Prostate gland (tissue), 2 donors: ENCODE results near the gene ARHGAP26. TPM values are rescaled to one million over a fixed set of nuclear protein-coding genes. Genes with fewer than 3 reads are reported as not detected.
A peak's percentile ranks its signal among the peaks of the same experiment; 100 is the strongest.

Experiments
- DNase-seq: peaks from one replicate; pipeline ENCODE4 v3.0.0-alpha.2; 2019; ENCODE audit warnings: low spot score
- H3K27ac ChIP-seq, 2 donors: fragments of 200-600 bp; sonication (generic); 2 replicates each; pipeline ENCODE4 v1.5.1; 2017 to 2019
- H3K27me3 ChIP-seq: fragments of 200-600 bp; sonication (generic); replicated peaks from 2 replicates; pipeline ENCODE4 v1.5.1; 2019; ENCODE audit not compliant: insufficient read depth
- H3K36me3 ChIP-seq, 2 donors: fragments of 200-600 bp; sonication (generic); 1 replicate in 1 of 2; 2 replicates in 1 of 2; pipeline versions ENCODE4 v1.5.1 to v1.8.1; 2017 to 2019
- H3K4me1 ChIP-seq: fragments of 200-600 bp; sonication (generic); replicated peaks from 2 replicates; pipeline ENCODE4 v1.5.1; 2019
- H3K4me3 ChIP-seq, 2 donors: fragments of 200-600 bp; sonication (generic); 2 replicates each; pipeline ENCODE4 v1.5.1; 2017 to 2019
- H3K9me3 ChIP-seq: fragments of 200-600 bp; sonication (generic); 2 replicates; pipeline ENCODE4 v1.5.1; 2017
- POLR2A ChIP-seq: fragments of 450-650 bp; IDR thresholded peaks from one replicate; pipeline ENCODE4 v1.6.1; 2016; ENCODE audit warnings: antibody characterized with exemption, mild to moderate bottlenecking
- POLR2AphosphoS5 ChIP-seq: sonication (generic); formaldehyde crosslinking; IDR thresholded peaks from one replicate; pipeline ENCODE4 v1.6.1; 2017; ENCODE audit warnings: antibody characterized with exemption
- WGBS: methylation state at CpG from one replicate; pipeline ENCODE4 v1.1.5; 2018; 5-methylcytosine and 5-hydroxymethylcytosine counted together
- intact Hi-C: fragments of 100-400 bp; cut with DNase I; formaldehyde crosslinking; loops from one replicate; pipeline ENCODE4 v1.14.2; 2022
- total RNA-seq, 2 donors: library from RNA; depleted of rRNA; stranded (reverse); fragments of >200 nt; gene quantifications; one replicate each; pipeline ENCODE4 v1.1.0, GENCODE V29; 2016
- TF ChIP-seq, protein P1 (sequence below), 4 experiments: fragments of 200-600 bp in 2 of 4; fragments of 450-650 bp in 2 of 4; sonication (generic) in 2 of 4; IDR thresholded peaks; 1 replicate in 3 of 4; 2 replicates in 1 of 4; pipeline ENCODE4 v1.5.1; 2016 to 2019; ENCODE audit warnings: antibody characterized with exemption in 4 of 4, mild to moderate bottlenecking in 2 of 4, moderate library complexity in 2 of 4

ARHGAP26 gene
- total RNA-seq, 2 donors from 2014 or later = 11.7 to 39.8 TPM

DNA sequence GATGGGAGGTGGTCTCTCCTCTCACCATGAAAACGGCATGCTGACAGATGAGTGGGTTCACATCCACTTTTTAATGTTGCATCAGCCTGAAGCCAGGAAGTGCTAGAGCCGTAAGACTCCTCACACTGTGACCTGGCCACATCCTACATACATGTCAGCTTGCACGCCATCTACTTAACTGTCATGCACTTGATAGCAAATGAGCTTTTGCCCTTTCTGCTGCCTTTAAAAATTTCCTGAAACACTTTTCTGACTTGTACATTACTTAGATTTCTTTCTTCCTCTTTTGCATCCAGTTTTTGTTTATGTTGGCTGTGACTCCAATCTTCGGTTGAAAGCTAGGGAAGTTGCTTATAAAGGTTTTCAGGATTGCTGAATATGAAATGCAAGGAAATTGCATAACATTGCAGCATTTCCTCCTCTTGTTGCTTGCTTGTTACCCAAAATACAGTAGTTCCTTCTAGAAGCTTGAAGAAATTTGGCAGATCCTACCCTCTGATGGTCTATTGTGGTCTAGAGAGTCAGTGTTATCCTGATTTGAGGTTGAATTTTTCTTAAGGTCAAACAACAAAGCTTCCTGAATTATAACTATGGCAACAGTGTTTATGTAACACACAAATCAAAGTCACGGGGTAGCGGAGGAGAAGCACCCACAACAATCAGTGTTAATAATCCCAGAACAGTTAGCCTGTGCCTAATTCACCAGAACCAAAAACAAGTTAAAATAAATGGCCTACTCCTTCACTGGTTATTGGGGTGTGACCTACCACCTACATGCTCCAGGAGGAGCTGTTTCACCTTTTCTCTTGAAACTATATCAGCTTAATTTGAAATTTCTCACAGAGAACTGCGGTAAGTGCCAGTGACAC is 232.5 kb downstream of the ARHGAP26 start:
- H3K27ac ChIP-seq = no peak overlapping the region
- 54% methylated on average over 7 of the region's 7 CpGs for WGBS
- no peak for TF ChIP-seq POLR2A
- TF ChIP-seq, protein P1, sequence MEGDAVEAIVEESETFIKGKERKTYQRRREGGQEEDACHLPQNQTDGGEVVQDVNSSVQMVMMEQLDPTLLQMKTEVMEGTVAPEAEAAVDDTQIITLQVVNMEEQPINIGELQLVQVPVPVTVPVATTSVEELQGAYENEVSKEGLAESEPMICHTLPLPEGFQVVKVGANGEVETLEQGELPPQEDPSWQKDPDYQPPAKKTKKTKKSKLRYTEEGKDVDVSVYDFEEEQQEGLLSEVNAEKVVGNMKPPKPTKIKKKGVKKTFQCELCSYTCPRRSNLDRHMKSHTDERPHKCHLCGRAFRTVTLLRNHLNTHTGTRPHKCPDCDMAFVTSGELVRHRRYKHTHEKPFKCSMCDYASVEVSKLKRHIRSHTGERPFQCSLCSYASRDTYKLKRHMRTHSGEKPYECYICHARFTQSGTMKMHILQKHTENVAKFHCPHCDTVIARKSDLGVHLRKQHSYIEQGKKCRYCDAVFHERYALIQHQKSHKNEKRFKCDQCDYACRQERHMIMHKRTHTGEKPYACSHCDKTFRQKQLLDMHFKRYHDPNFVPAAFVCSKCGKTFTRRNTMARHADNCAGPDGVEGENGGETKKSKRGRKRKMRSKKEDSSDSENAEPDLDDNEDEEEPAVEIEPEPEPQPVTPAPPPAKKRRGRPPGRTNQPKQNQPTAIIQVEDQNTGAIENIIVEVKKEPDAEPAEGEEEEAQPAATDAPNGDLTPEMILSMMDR (IDR thresholded peaks at IDR 0.05) = peak in 3 of 4 experiments; percentile 20 to 55 (median 48)

GRCh38 chr5:143003328-143003636 is 233.1 kb downstream of the ARHGAP26 start:
- Histone ChIP-seq H3K27me3 (no peaks in the 10 kb centered on the region), H3K4me1 (no peaks in the 10 kb centered on the region), H3K36me3 (no peaks in the 10 kb centered on the region), H3K27ac (no peak overlapping the region), H3K4me3 (no peak overlapping the region), H3K9me3 (no peaks in the 10 kb centered on the region)
- DNase-seq = no peak
- no peak for TF ChIP-seq POLR2A
- TF ChIP-seq, protein P1 (IDR thresholded peaks at IDR 0.05) = no peak
- TF ChIP-seq POLR2AphosphoS5 = no peak
- WGBS = 89% methylated on average over 3 of the region's 3 CpGs
- intact Hi-C loops = no loop called here

More for the DNA sequence above, 232.5 kb downstream of the ARHGAP26 start:
- DNase-seq = no peak
- H3K4me3 ChIP-seq = no peak overlapping the region
- H3K4me1 ChIP-seq = no peaks in the 10 kb centered on the region
- intact Hi-C loops = no loop called here
- no peaks in the 10 kb centered on the region for H3K36me3 ChIP-seq
- no peaks in the 10 kb centered on the region for H3K27me3 ChIP-seq
- H3K9me3 ChIP-seq = no peaks in the 10 kb centered on the region

- no peaks in the 10 kb centered on the region for H3K36me3 ChIP-seq
- TF ChIP-seq POLR2A (no peak), POLR2AphosphoS5 (no peak)
- TF ChIP-seq, protein P1 (IDR thresholded peaks at IDR 0.05) = no peak
- H3K27ac ChIP-seq = no peak overlapping the region
- H3K9me3 ChIP-seq = no peaks in the 10 kb centered on the region
- 67% methylated on average over 4 of the region's 4 CpGs for WGBS
- DNase-seq = no peak
- intact Hi-C loops = no loop called here
- no peaks in the 10 kb centered on the region for H3K4me1 ChIP-seq
- no peaks in the 10 kb centered on the region for H3K27me3 ChIP-seq
- H3K4me3 ChIP-seq = no peak overlapping the region
Observed at GRCh38 chr5:143004361-143005145, 234.4 kb downstream of the ARHGAP26 start.

DNA sequence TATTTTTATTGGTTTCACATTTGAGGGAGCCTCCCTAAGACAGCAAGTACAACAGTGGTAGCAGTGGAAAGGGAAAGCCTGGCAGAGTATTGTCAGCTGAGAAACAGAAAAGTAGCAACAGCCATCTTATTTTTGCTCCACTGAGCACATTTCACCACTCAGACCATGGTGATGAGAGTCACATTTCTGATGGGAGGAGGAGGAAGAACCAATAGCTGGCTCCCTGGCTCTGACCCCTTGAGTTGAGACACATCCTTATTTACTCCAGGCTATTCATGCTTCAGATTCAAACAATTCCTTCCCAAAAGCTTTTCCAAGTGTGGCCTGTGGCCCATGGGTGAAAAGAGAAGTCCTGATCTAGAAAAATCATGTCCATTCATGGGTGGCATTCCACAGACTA is 236.3 kb downstream of the ARHGAP26 start:
- H3K9me3 ChIP-seq = no peaks in the 10 kb centered on the region
- H3K4me1 ChIP-seq = no peaks in the 10 kb centered on the region
- H3K4me3 ChIP-seq = no peak overlapping the region
- no peak for DNase-seq
- H3K27ac ChIP-seq = no peak overlapping the region
- intact Hi-C loops = no loop called here
- TF ChIP-seq, protein P1 (IDR thresholded peaks at IDR 0.05) = no peak
- TF ChIP-seq POLR2A (no peak), POLR2AphosphoS5 (no peak)
- H3K36me3 ChIP-seq = no peaks in the 10 kb centered on the region
- H3K27me3 ChIP-seq = no peaks in the 10 kb centered on the region
